Left lung (tissue), 10 donors: ENCODE results near the gene GCDH. TPM values are rescaled to one million over a fixed set of nuclear protein-coding genes. Genes with fewer than 3 reads are reported as not detected.

ENCODE experiments used
- ATAC-seq: fragments of 200-7000 bp; cut with Tn5 transposase; one replicate; pipeline ENCODE4 v1.9.1; 2020; ENCODE audit warnings: moderate library complexity
- DNase-seq, 4 donors: peaks; one replicate each; pipeline ENCODE4 v3.0.0-alpha.2; 2013 to 2020
- H3K27ac ChIP-seq, 2 donors: fragments of 200-600 bp; sonication (generic) in 1 of 2; one replicate each; pipeline versions ENCODE4 v1.5.0 to v1.8.0; 2020 to 2021
- H3K27me3 ChIP-seq, 2 donors: fragments of 200-600 bp; sonication (generic) in 1 of 2; one replicate each; pipeline versions ENCODE4 v1.5.0 to v1.8.0; 2020 to 2021
- H3K36me3 ChIP-seq, 2 donors: fragments of 200-600 bp; sonication (generic) in 1 of 2; one replicate each; pipeline versions ENCODE4 v1.5.0 to v1.8.0; 2020 to 2021
- H3K4me1 ChIP-seq, 2 donors: fragments of 200-600 bp; one replicate each; pipeline ENCODE4 v1.8.0; 2021
- H3K4me3 ChIP-seq, 2 donors: fragments of 200-600 bp; sonication (generic) in 1 of 2; one replicate each; pipeline versions ENCODE4 v1.5.0 to v1.8.0; 2020 to 2021; ENCODE audit warnings: mild to moderate bottlenecking in 1 of 2
- H3K9me3 ChIP-seq, 2 donors: fragments of 200-600 bp; sonication (generic) in 1 of 2; one replicate each; pipeline versions ENCODE4 v1.5.0 to v1.8.0; 2020 to 2021
- CTCF ChIP-seq, 2 donors: fragments of 200-600 bp; sonication (generic) in 1 of 2; IDR thresholded peaks; one replicate each; pipeline versions ENCODE4 v1.5.0 to v1.8.0; 2021; ENCODE audit warnings: antibody characterized with exemption in 2 of 2
- intact Hi-C, 2 donors: fragments of 100-400 bp; cut with DNase I; formaldehyde crosslinking; loops; one replicate each; pipeline versions ENCODE4 v1.11.2 to v1.14.2; 2022
- polyA plus RNA-seq, 6 donors: library from polyadenylated mRNA; unstranded; fragments of 120-200 nt; gene quantifications; one replicate each; pipeline ENCODE4 v1.2.1, GENCODE V29; 2013; ENCODE audit not compliant: insufficient read length in 6 of 6
- total RNA-seq, 2 donors: library from RNA; stranded (reverse); fragmentation: NEBNext Ultra II Directional; extraction: Animal tissue kit (Norgen Biotek cat#: 25700); gene quantifications; one replicate each; pipeline ENCODE4 v1.2.1, GENCODE V29; 2021
- donor health status: DM: no; HTN: yes; CAD: no.
- donor health status: DM: no; HTN: no; CAD: no.

The GCDH gene
- total and polyA plus RNA-seq, 8 donors, result 23.6 to 29.2 (median 26.9) TPM

DNA sequence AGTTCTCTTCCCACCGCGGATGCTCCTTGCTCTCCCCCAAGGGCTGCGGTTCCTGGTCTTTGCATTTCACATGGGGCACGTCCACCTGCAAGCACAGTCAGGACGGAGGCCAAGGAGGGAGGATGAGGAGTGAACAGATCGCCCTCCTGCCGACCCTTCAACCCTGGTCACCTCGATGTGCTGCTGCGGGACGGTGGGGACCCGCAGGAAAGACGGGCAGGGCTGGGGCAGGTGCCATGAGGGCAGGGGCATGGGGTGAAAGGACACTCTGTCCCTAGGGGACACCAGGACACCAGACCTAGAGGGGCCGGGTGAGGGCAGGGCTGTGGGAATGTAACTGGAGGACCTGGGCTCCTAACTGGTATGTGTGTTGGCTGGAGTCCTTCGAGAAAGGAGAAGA lies 27.3 kb downstream of the GCDH start:
- no peaks in the 10 kb centered on the region for H3K9me3 ChIP-seq
- peaks cover 6 to 30% of the 10 kb centered on the region in 2 donors for H3K4me1 ChIP-seq
- TF ChIP-seq CTCF (IDR thresholded peaks at IDR 0.05), result no peak
- no peaks in the 10 kb centered on the region for H3K27me3 ChIP-seq
- H3K4me3 ChIP-seq, result no peak overlapping the region
- peaks cover 0 to 13% of the 10 kb centered on the region in 2 donors for H3K36me3 ChIP-seq
- H3K27ac ChIP-seq, result no peak overlapping the region
- DNase-seq (no peak), ATAC-seq (no peak)
- intact Hi-C loops, result no loop called here

DNA sequence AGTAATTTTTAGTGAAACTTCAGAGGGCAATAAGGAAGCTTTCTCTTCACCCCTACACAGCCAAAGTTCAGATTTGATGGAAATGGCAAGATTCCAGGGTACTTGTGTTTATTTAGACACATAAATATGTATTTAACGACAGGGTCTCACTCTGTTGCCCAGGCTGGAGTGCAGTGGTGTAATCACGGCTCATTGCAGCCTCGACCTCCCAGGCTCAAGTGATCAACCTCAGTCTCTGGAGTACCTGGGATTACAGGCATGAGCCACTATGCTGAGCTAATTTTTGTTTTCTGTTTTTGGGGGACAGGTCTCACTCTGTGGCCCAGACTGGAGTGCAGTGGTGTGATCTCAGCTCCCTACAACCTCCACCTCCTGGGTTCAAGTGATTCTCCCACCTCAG lies 30.1 kb downstream of the GCDH start:
- peaks cover 0 to 15% of the 10 kb centered on the region in 2 donors for H3K4me1 ChIP-seq
- no peak for DNase-seq
- no peaks in the 10 kb centered on the region for H3K27me3 ChIP-seq

GRCh38 chr19:12922959-12923358 lies 32.0 kb downstream of the GCDH start:
- Histone ChIP-seq H3K4me1 (peaks cover 0 to 15% of the 10 kb centered on the region in 2 donors), H3K27me3 (no peaks in the 10 kb centered on the region), H3K27ac (no peak overlapping the region), H3K4me3 (no peak overlapping the region), H3K9me3 (no peaks in the 10 kb centered on the region), H3K36me3 (peaks cover 0 to 60% of the 10 kb centered on the region in 2 donors)
- intact Hi-C loops, result no loop called here
- ATAC-seq (no peak), DNase-seq (no peak)
- no peak for TF ChIP-seq CTCF (IDR thresholded peaks at IDR 0.05)

More for the DNA sequence above, 30.1 kb downstream of the GCDH start:
- peaks cover 0 to 41% of the 10 kb centered on the region in 2 donors for H3K36me3 ChIP-seq
- ATAC-seq, result no peak
- no peaks in the 10 kb centered on the region for H3K9me3 ChIP-seq
- TF ChIP-seq CTCF (IDR thresholded peaks at IDR 0.05), result no peak
- H3K27ac ChIP-seq, result no peak overlapping the region
- intact Hi-C loops, result no loop called here
- H3K4me3 ChIP-seq, result no peak overlapping the region

DNA sequence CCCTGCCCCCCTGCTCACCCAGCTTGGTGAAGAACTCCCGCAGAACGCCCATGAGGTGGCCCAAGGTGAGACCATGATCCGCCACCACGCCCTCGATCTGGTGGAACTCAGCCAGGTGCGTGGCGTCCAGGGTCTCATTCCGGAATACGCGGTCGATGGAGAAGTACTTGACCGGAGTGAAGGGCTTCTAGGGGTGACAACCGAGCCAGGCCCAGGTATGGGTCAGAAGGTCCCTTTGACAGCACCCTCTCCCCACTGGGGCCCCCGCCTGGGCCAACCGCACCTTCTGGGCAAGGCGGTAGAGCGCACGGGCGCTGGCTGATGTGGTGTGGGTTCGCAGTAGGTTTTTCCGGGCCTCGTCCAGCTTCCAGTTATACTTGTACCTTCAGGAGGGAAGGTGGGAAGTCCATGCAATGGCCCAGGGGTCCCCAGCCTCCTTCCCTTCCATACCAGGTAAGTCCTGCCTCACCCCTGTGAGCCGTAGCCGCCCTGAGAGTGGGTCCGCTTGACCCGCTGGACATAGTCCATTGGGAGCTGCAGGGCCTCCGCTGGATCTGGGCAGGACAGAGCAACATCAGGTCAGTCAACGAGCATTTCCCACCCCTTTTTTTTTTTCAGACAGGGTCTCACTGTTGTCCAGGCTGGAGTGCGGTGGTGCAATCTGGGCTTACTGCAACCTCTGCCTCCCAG lies 33.8 kb downstream of the GCDH start:
- DNase-seq, result no peak
- peaks cover 0 to under 1% of the 10 kb centered on the region in 2 donors for H3K4me1 ChIP-seq
- ATAC-seq, result no peak
- no peak overlapping the region for H3K4me3 ChIP-seq
- intact Hi-C loops, result no loop called here
- no peaks in the 10 kb centered on the region for H3K27me3 ChIP-seq
- no peak overlapping the region for H3K27ac ChIP-seq
- H3K9me3 ChIP-seq, result no peaks in the 10 kb centered on the region
- H3K36me3 ChIP-seq, result peaks cover 0 to 78% of the 10 kb centered on the region in 2 donors
- no peak for TF ChIP-seq CTCF (IDR thresholded peaks at IDR 0.05)

DNA sequence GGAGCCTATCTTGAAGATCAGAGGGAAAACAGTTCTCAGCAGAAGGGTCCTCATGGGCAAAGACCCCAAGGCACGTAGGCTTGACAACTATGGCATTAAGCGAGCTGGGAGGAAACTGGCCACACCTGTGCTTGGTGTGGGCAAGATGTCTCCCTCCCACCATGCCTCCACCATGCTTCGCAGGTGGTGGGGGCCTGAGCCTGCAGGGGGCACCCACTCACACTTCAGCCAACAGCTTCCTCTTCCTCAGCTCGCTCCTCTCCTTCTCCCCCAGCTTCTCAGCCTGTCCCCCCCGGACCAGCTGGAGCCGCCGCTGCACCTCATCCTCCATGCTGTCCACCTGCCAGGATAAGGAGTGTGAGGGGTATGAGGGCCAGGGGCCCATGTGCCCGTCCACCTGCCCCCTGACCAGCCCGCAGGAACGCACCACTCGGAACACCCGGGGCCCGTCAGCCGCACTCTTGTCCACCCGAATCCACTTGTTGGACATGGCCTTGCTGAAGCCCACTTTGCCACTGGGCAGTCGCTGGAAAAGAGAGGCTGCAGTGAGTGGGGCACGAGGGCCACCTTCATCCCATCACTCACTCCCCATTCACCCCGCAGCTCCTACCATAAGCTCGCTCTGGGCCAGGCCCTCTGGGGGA lies 39.2 kb downstream of the GCDH start:
- no peak overlapping the region for H3K4me3 ChIP-seq
- H3K9me3 ChIP-seq, result no peaks in the 10 kb centered on the region
- no peak for TF ChIP-seq CTCF (IDR thresholded peaks at IDR 0.05)
- H3K27ac ChIP-seq, result no peak overlapping the region
- DNase-seq, result no peak
- H3K27me3 ChIP-seq, result no peaks in the 10 kb centered on the region
- no peak for ATAC-seq
- peaks cover 9 to 26% of the 10 kb centered on the region in 2 donors for H3K4me1 ChIP-seq
- intact Hi-C loops, result no loop called here
- H3K36me3 ChIP-seq, result peaks cover 0 to 58% of the 10 kb centered on the region in 2 donors
